ENCODE results near the gene LTC4S. TPM values are rescaled to one million over a fixed set of nuclear protein-coding genes. Genes with fewer than 3 reads are reported as not detected.
A peak's percentile ranks its signal among the peaks of the same experiment; 100 is the strongest.

LTC4S gene
- total and polyA plus RNA-seq, 9 of the 15 experiments (the other 6 are each of a cell fraction or from before 2014, with no cell fraction given): 0.17 to 0.77 (median 0.75) TPM; not detected in 6

DNA sequence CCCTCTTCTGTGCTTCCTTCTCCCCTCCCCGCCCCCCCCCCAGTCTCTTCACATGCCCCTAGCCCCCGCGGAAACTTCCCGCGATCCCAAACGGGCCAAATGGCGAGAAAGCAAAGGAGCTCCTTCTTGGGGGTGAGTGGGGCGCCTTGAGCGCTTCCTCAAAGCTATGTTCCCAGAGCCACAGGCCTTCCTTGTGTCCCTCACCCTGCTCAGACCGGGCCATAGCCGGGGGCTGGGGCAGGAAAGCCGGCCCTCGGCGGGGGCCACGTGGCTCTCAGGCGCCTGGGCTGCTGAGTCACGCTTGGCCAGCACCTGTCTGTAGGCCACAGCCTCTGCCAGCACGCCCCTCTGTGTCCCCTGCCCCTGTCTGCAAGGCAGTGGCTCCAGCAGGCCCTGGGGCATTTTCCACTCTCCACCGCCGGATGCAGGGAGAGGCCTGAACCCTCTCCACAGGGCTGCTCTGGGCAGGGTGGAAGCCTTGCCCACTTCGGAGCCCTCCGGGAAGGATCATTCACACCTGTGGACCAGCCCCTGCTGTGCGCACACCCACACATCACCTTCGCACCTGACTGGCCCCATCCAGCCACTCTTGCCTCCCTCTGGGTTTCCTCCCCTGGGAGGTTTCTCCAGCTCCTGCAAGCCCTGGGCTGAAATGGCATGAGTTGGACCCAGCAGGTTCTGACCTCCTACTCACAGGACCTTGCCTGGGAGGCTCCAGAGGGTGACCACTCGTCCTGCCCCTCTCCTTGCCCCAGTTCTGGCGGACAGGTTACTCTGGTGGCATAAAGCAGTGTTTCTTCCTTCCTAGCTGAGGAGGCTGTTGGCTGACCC, 25.7 kb downstream of the LTC4S start (continued):
- TF ChIP-seq, protein P1, sequence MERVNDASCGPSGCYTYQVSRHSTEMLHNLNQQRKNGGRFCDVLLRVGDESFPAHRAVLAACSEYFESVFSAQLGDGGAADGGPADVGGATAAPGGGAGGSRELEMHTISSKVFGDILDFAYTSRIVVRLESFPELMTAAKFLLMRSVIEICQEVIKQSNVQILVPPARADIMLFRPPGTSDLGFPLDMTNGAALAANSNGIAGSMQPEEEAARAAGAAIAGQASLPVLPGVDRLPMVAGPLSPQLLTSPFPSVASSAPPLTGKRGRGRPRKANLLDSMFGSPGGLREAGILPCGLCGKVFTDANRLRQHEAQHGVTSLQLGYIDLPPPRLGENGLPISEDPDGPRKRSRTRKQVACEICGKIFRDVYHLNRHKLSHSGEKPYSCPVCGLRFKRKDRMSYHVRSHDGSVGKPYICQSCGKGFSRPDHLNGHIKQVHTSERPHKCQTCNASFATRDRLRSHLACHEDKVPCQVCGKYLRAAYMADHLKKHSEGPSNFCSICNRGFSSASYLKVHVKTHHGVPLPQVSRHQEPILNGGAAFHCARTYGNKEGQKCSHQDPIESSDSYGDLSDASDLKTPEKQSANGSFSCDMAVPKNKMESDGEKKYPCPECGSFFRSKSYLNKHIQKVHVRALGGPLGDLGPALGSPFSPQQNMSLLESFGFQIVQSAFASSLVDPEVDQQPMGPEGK (CRISPR knock-in tag; IDR thresholded peaks at IDR 0.05; ENCODE audit: borderline replicate concordance): 0 out of 2 replicates have a peak, but pooled peaks have one; percentile 36
- TF ChIP-seq, protein P2, sequence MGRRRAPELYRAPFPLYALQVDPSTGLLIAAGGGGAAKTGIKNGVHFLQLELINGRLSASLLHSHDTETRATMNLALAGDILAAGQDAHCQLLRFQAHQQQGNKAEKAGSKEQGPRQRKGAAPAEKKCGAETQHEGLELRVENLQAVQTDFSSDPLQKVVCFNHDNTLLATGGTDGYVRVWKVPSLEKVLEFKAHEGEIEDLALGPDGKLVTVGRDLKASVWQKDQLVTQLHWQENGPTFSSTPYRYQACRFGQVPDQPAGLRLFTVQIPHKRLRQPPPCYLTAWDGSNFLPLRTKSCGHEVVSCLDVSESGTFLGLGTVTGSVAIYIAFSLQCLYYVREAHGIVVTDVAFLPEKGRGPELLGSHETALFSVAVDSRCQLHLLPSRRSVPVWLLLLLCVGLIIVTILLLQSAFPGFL (CRISPR knock-in tag; IDR thresholded peaks at IDR 0.05): no peak
- TF ChIP-seq, protein P3, sequence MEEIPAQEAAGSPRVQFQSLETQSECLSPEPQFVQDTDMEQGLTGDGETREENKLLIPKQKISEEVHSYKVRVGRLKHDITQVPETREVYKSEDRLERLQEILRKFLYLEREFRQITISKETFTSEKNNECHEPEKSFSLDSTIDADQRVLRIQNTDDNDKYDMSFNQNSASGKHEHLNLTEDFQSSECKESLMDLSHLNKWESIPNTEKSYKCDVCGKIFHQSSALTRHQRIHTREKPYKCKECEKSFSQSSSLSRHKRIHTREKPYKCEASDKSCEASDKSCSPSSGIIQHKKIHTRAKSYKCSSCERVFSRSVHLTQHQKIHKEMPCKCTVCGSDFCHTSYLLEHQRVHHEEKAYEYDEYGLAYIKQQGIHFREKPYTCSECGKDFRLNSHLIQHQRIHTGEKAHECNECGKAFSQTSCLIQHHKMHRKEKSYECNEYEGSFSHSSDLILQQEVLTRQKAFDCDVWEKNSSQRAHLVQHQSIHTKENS (CRISPR knock-in tag; IDR thresholded peaks at IDR 0.05): no peak
- TF ChIP-seq ZBTB2 (IDR thresholded peaks at IDR 0.05) (no peak), SMAD1 (IDR thresholded peaks at IDR 0.05; ENCODE audit: low read depth, low read length, partially characterized antibody) (no peak), NFYB (IDR thresholded peaks at IDR 0.05; ENCODE audit: extremely low read depth, insufficient read length) (no peak), ZKSCAN1 (IDR thresholded peaks at IDR 0.05; ENCODE audit: low read depth, low read length) (no peak), KLF16 (IDR thresholded peaks at IDR 0.05) (no peak), MTA3 (IDR thresholded peaks at IDR 0.05; ENCODE audit: borderline replicate concordance) (peak; percentile 7; the same call in 1 of the 2 replicates), PHF20 (IDR thresholded peaks at IDR 0.05; ENCODE audit: partially characterized antibody) (no peak), NRF1 (conservative IDR thresholded peaks at IDR 0.05 in 1 of 2, IDR thresholded peaks at IDR 0.05 in 1 of 2) (no peak), ZNF695 (CRISPR knock-in tag; IDR thresholded peaks at IDR 0.05) (peak; percentile 92), RNF2 (IDR thresholded peaks at IDR 0.05) (0 out of 2 replicates have a peak, but pooled peaks have one; percentile 63), ETV5 (CRISPR knock-in tag; IDR thresholded peaks at IDR 0.05; ENCODE audit: low read depth) (no peak), IRF2 (CRISPR knock-in tag; IDR thresholded peaks at IDR 0.05) (no peak), ETV1 (tag; conservative IDR thresholded peaks at IDR 0.05; ENCODE audit: low read depth) (no peak), ATF7 (IDR thresholded peaks at IDR 0.05) (no peak)
- TF ChIP-seq, protein P4, sequence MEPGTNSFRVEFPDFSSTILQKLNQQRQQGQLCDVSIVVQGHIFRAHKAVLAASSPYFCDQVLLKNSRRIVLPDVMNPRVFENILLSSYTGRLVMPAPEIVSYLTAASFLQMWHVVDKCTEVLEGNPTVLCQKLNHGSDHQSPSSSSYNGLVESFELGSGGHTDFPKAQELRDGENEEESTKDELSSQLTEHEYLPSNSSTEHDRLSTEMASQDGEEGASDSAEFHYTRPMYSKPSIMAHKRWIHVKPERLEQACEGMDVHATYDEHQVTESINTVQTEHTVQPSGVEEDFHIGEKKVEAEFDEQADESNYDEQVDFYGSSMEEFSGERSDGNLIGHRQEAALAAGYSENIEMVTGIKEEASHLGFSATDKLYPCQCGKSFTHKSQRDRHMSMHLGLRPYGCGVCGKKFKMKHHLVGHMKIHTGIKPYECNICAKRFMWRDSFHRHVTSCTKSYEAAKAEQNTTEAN (CRISPR knock-in tag; IDR thresholded peaks at IDR 0.05): no peak

All from K562 (cell line).